Fibroblast of lung (primary cell): ENCODE results near the gene GP1BB.

ENCODE experiments used
- CTCF ChIP-seq, 2 donors: IDR thresholded peaks in 1 of 2; conservative IDR thresholded peaks in 1 of 2; 1 replicate in 1 of 2; 2 replicates in 1 of 2; pipeline ENCODE4 v1.5.1; 2011 to 2012; ENCODE audit warnings: low read length in 2 of 2, control low read depth in 1 of 2, inconsistent platforms in 1 of 2, low read depth in 1 of 2, mild to moderate bottlenecking in 1 of 2
- EZH2 ChIP-seq: IDR thresholded peaks from 2 replicates; pipeline ENCODE4 v1.5.1; 2012; ENCODE audit warnings: low read length, control low read depth, mild to moderate bottlenecking; ENCODE audit errors: missing control alignments

GRCh38 chr22:19730655-19731360 is 7.5 kb downstream of the GP1BB start:
- TF ChIP-seq CTCF (conservative IDR thresholded peaks at IDR 0.05 in 1 of 2, IDR thresholded peaks at IDR 0.05 in 1 of 2; ENCODE audit: low read depth in 1 of 2, low read length in 2 of 2) = peak; percentile 82 to 94
- TF ChIP-seq EZH2 = no peak
